Heart right ventricle (tissue), 16 donors: ENCODE results near the gene ACSS3. TPM values are rescaled to one million over a fixed set of nuclear protein-coding genes. Genes with fewer than 3 reads are reported as not detected.

Source experiments
- ATAC-seq, 8 donors: fragments of 200-7000 bp; cut with Tn5 transposase; one replicate each; pipeline ENCODE4 v1.9.1; 2020; ENCODE audit warnings: mild to moderate bottlenecking in 8 of 8, moderate library complexity in 8 of 8, moderate number of reproducible peaks in 1 of 8
- DNase-seq, 2 donors: peaks; one replicate each; pipeline ENCODE4 v3.0.0-alpha.2; 2020
- H3K27ac ChIP-seq, 10 donors: fragments of 200-600 bp; sonication (generic) in 2 of 10; one replicate each; pipeline versions ENCODE4 v1.5.0 to v1.8.0; 2020 to 2022; ENCODE audit warnings: mild to moderate bottlenecking in 3 of 10
- H3K27me3 ChIP-seq, 7 donors: fragments of 200-600 bp; one replicate each; pipeline ENCODE4 v1.8.0; 2021 to 2022; ENCODE audit warnings: mild to moderate bottlenecking in 2 of 7
- H3K36me3 ChIP-seq, 9 donors: fragments of 200-600 bp; sonication (generic) in 1 of 9; one replicate each; pipeline versions ENCODE4 v1.5.0 to v1.8.0; 2020 to 2022; ENCODE audit warnings: mild to moderate bottlenecking in 2 of 9
- H3K4me1 ChIP-seq, 9 donors: fragments of 200-600 bp; sonication (generic) in 1 of 9; one replicate each; pipeline versions ENCODE4 v1.5.0 to v1.8.0; 2020 to 2022; ENCODE audit warnings: mild to moderate bottlenecking in 4 of 9
- H3K4me3 ChIP-seq, 10 donors: fragments of 200-600 bp; sonication (generic) in 2 of 10; one replicate each; pipeline versions ENCODE4 v1.5.0 to v1.8.0; 2020 to 2022; ENCODE audit warnings: mild to moderate bottlenecking in 7 of 10, moderate library complexity in 2 of 10
- H3K9me3 ChIP-seq, 11 donors: fragments of 200-600 bp in 10 of 11; sonication (generic) in 2 of 11; one replicate each; pipeline versions ENCODE4 v1.5.0 to v1.8.0; 2013 to 2022; ENCODE audit warnings: mild to moderate bottlenecking in 2 of 11, control low read depth in 1 of 11, moderate library complexity in 1 of 11
- WGBS, 2 donors: extraction: QIAGEN DNeasy Blood & Tissue Kit; methylation state at CpG; one replicate each; pipeline ENCODE4 v1.1.7; 2013; ENCODE audit warnings: inconsistent platforms in 1 of 2; 5-methylcytosine and 5-hydroxymethylcytosine counted together
- intact Hi-C, 10 donors: fragments of 100-400 bp; cut with DNase I; formaldehyde crosslinking; loops; one replicate each; pipeline versions ENCODE4 v1.11.1 to v1.14.2; 2022
- polyA plus RNA-seq, 2 donors: library from polyadenylated mRNA; stranded (reverse); fragments of 200-250 nt; gene quantifications; one replicate each; pipeline ENCODE4 v1.2.3, GENCODE V29; 2013
- total RNA-seq, 10 donors: library from RNA; stranded (reverse); fragmentation: NEBNext Ultra II Directional in 3 of 10; extraction: Animal tissue kit (Norgen Biotek cat#: 25700) in 3 of 10; gene quantifications; one replicate each; pipeline versions ENCODE4 v1.2.1 to v1.2.4, GENCODE V29; 2021 to 2023
- TF ChIP-seq, protein P1 (sequence below), 9 donors: fragments of 200-600 bp; sonication (generic) in 2 of 9; IDR thresholded peaks; one replicate each; pipeline versions ENCODE4 v1.5.0 to v1.8.0; 2021 to 2022; ENCODE audit warnings: antibody characterized with exemption in 9 of 9, mild to moderate bottlenecking in 5 of 9, moderate library complexity in 1 of 9
- donor health status: Arrhythmogenic right ventricular cardiomyopathy.
- donor health status: ischemic (EF 13 %, LVEDD 7.1; RV severe dilation, severe dysfunction).
- donor health status: healthy with polysubstance abuse.
- donor health status: DM: no; HTN: yes; CAD: no.
- donor health status: DM: no; HTN: no; CAD: no.
- donor health status: ischemic (EF 25% LVEDD 6.9; RV normal size, moderate dysfunction).
- donor health status: ischemic (EF 25% LVEDD 5.7; RV mildly dilated, moderate dysfunction).
- donor health status: healthy.
- donor health status: DM: yes; HTN: yes; CAD: no.
- donor health status: Ischemic cardiomyopathy.
- donor health status: ischemic (EF 35%, LVEDD 5.7; RV mildly dilated, moderate dysfunction).
- donor health status: nonischemic (EF 11% LVEDD 7.7; RV severe dilation, severe dysfunction).
- donor health status: DM: yes; HTN: yes; CAD: no.
- donor health status: PGD.
- donor health status: ischemic (EF 29% LVEDD 5.4; RV normal size, mild dysfunction).
- donor health status: nonischemic (EF 23%, LVEDD 6.1; RV moderate dilation, normal function).

The ACSS3 gene
- total and polyA plus RNA-seq, 12 donors = 11.3 to 30.3 (median 25.0) TPM

DNA sequence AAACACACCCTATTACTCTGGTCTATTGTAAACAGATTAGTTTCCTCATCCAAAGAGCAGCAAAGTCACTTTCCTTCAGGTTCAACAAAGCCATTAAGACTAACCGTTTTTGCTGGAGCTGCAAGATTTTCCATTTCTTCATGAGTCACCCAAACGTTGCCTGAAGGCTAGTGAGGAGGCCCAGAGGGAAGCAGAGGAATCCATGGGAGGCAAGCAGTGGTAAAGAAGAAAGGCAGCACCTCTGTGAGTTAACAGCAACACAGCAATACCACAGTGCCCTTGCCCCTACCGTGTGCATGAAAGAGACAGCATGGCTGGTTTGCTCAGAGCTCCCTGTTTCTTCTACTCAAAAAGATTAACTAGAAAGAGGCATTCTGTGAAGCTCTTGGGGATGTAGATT is 206.3 kb downstream of the ACSS3 start:
- 46 to 52% methylated on average over 3 of the region's 3 CpGs for WGBS, 2 donors
- DNase-seq = no peak
- no peak for ATAC-seq

GRCh38 chr12:81288651-81289050 is 210.8 kb downstream of the ACSS3 start:
- H3K9me3 ChIP-seq = peaks cover 0 to 3% (median 0%) of the 10 kb centered on the region in 11 donors
- intact Hi-C loops = no loop called here

More for the DNA sequence above, 206.3 kb downstream of the ACSS3 start:
- H3K27ac ChIP-seq = no peak overlapping the region
- TF ChIP-seq, protein P1, sequence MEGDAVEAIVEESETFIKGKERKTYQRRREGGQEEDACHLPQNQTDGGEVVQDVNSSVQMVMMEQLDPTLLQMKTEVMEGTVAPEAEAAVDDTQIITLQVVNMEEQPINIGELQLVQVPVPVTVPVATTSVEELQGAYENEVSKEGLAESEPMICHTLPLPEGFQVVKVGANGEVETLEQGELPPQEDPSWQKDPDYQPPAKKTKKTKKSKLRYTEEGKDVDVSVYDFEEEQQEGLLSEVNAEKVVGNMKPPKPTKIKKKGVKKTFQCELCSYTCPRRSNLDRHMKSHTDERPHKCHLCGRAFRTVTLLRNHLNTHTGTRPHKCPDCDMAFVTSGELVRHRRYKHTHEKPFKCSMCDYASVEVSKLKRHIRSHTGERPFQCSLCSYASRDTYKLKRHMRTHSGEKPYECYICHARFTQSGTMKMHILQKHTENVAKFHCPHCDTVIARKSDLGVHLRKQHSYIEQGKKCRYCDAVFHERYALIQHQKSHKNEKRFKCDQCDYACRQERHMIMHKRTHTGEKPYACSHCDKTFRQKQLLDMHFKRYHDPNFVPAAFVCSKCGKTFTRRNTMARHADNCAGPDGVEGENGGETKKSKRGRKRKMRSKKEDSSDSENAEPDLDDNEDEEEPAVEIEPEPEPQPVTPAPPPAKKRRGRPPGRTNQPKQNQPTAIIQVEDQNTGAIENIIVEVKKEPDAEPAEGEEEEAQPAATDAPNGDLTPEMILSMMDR (IDR thresholded peaks at IDR 0.05) = no peak
- no peaks in the 10 kb centered on the region for H3K9me3 ChIP-seq
- no peaks in the 10 kb centered on the region for H3K27me3 ChIP-seq
- H3K36me3 ChIP-seq = no peaks in the 10 kb centered on the region
- no peaks in the 10 kb centered on the region for H3K4me1 ChIP-seq
- intact Hi-C loops = no loop called here
- H3K4me3 ChIP-seq = no peak overlapping the region

GRCh38 chr12:81294325-81295190 is 216.7 kb downstream of the ACSS3 start:
- Histone ChIP-seq H3K36me3 (no peaks in the 10 kb centered on the region), H3K4me3 (no peak overlapping the region), H3K27ac (no peak overlapping the region), H3K27me3 (no peaks in the 10 kb centered on the region), H3K4me1 (no peaks in the 10 kb centered on the region), H3K9me3 (peaks cover 0 to 7% (median 0%) of the 10 kb centered on the region in 11 donors)
- TF ChIP-seq, protein P1 (IDR thresholded peaks at IDR 0.05) = no peak
- DNase-seq (no peak), ATAC-seq (no peak)
- intact Hi-C loops = no loop called here
- 69% methylated on average over 12 of the region's 12 CpGs for WGBS, 2 donors

More at GRCh38 chr12:81288651-81289050, 210.8 kb downstream of the ACSS3 start:
- Histone ChIP-seq H3K4me1 (no peaks in the 10 kb centered on the region), H3K27me3 (no peaks in the 10 kb centered on the region), H3K36me3 (no peaks in the 10 kb centered on the region), H3K4me3 (no peak overlapping the region), H3K27ac (no peak overlapping the region)
- DNase-seq (no peak), ATAC-seq (no peak)
- TF ChIP-seq, protein P1 (IDR thresholded peaks at IDR 0.05) = no peak

- H3K9me3 ChIP-seq = peaks cover 0 to 7% (median 0%) of the 10 kb centered on the region in 11 donors
- DNase-seq = no peak
- intact Hi-C loops = no loop called here
- H3K4me3 ChIP-seq = no peak overlapping the region
- no peak overlapping the region for H3K27ac ChIP-seq
- no peak for ATAC-seq
- H3K36me3 ChIP-seq = no peaks in the 10 kb centered on the region
- no peaks in the 10 kb centered on the region for H3K27me3 ChIP-seq
- no peaks in the 10 kb centered on the region for H3K4me1 ChIP-seq
- TF ChIP-seq, protein P1 (IDR thresholded peaks at IDR 0.05) = no peak
- WGBS, 2 donors = 76 to 80% methylated on average over 3 of the region's 3 CpGs
Observed at GRCh38 chr12:81295251-81295650, 217.4 kb downstream of the ACSS3 start.
